Erythroblast (primary cell): ENCODE measurements around the gene HLA-DMB.

Experiments used
- GATA1 ChIP-seq: IDR thresholded peaks from 2 replicates; pipeline ENCODE4 v1.6.1; 2011; ENCODE audit warnings: low read depth, mild to moderate bottlenecking, control low read depth, low read length, moderate library complexity
- POLR2A ChIP-seq: IDR thresholded peaks from 2 replicates; pipeline ENCODE4 v1.6.1; 2011; ENCODE audit warnings: mild to moderate bottlenecking, low read length

GRCh38 chr6:32972353-32973143, 31.7 kb upstream of the HLA-DMB start:
- TF ChIP-seq POLR2A = peak; percentile 80
- no peak for TF ChIP-seq GATA1
